ENCODE results near the gene TMTC1. TPM values are rescaled to one million over a fixed set of nuclear protein-coding genes. Genes with fewer than 3 reads are reported as not detected.

The TMTC1 gene
- total and polyA plus RNA-seq, 2 donors (not counting 1 experiment from before 2014, with no cell fraction given): not detected

- H3K4me2 ChIP-seq (replicated peaks; ENCODE audit: low read depth, low read length, poor library complexity, severe bottlenecking): no peak overlapping the region
- TF ChIP-seq EZH2 (IDR thresholded peaks at IDR 0.05; ENCODE audit: borderline replicate concordance, insufficient read depth, low read depth, low read length, poor library complexity, severe bottlenecking): no peak
- TF ChIP-seq CTCF (IDR thresholded peaks at IDR 0.05): no peak
- intact Hi-C loops (cut with micrococcal nuclease): no loop called here
- no peaks in the 10 kb centered on the region for H3K4me1 ChIP-seq (ENCODE audit: control insufficient read depth in 2 of 2, insufficient read depth in 2 of 2, low read length in 2 of 2)
- no peak overlapping the region for H3K27ac ChIP-seq (ENCODE audit: low read length in 2 of 2)
- H3K9me3 Mint-ChIP-seq (ENCODE audit: insufficient read depth): peaks cover 12% of the 10 kb centered on the region
- no peaks in the 10 kb centered on the region for H4K20me1 ChIP-seq (ENCODE audit: control insufficient read depth, insufficient read depth, low read length, poor library complexity, severe bottlenecking)
- no peaks in the 10 kb centered on the region for H3K79me2 ChIP-seq (ENCODE audit: control insufficient read depth, insufficient read depth, low read length)
- peaks cover 0 to 5% (median 0%) of the 10 kb centered on the region in 3 donors for H3K9me3 ChIP-seq (ENCODE audit: control extremely low read depth in 1 of 3, control insufficient read depth in 2 of 3, insufficient read depth in 1 of 3, low read length in 2 of 3)
- no peak overlapping the region for H3K9ac ChIP-seq (ENCODE audit: low read length)
- H2AFZ ChIP-seq (ENCODE audit: insufficient read depth, low read depth, low read length, poor library complexity, severe bottlenecking): no peak overlapping the region
- ChIA-PET CTCF (no interaction called here), POLR2A (no interaction called here)
- DNase-seq: no peak
- H3K4me1 Mint-ChIP-seq: no peaks in the 10 kb centered on the region
- H3K27ac Mint-ChIP-seq: no peak overlapping the region
- H3K27me3 Mint-ChIP-seq: no peaks in the 10 kb centered on the region
- H3K4me3 ChIP-seq (ENCODE audit: control extremely low read depth in 1 of 5, extremely low read depth in 1 of 5, insufficient read depth in 1 of 5, low read depth in 2 of 5, low read length in 4 of 5): no peak overlapping the region
- H3K36me3 ChIP-seq (replicated peaks in 1 of 2; ENCODE audit: control extremely low read depth in 1 of 2, control insufficient read depth in 1 of 2, extremely low read depth in 1 of 2, insufficient read depth in 2 of 2, low read length in 1 of 2): no peaks in the 10 kb centered on the region
- ATAC-seq (ENCODE audit: low read depth): no peak
- no peaks in the 10 kb centered on the region for H3K27me3 ChIP-seq (replicated peaks in 1 of 4; ENCODE audit: control extremely low read depth in 1 of 4, control insufficient read depth in 3 of 4, insufficient read depth in 4 of 4, low read length in 3 of 4)
- no peak overlapping the region for H3K4me3 Mint-ChIP-seq
These were observed 12.0 kb downstream of the TMTC1 start for GRCh38 chr12:29771786-29772185.

GRCh38 chr12:29771165-29771564 lies 12.6 kb downstream of the TMTC1 start:
- ATAC-seq (ENCODE audit: low read depth): no peak

More at GRCh38 chr12:29771165-29771564, 12.6 kb downstream of the TMTC1 start:
- H3K27me3 ChIP-seq (replicated peaks in 1 of 4; ENCODE audit: control extremely low read depth in 1 of 4, control insufficient read depth in 3 of 4, insufficient read depth in 4 of 4, low read length in 3 of 4): no peaks in the 10 kb centered on the region
- no peaks in the 10 kb centered on the region for H3K36me3 ChIP-seq (replicated peaks in 1 of 2; ENCODE audit: control extremely low read depth in 1 of 2, control insufficient read depth in 1 of 2, extremely low read depth in 1 of 2, insufficient read depth in 2 of 2, low read length in 1 of 2)
- peaks cover 12% of the 10 kb centered on the region for H3K9me3 Mint-ChIP-seq (ENCODE audit: insufficient read depth)
- CTCF ChIA-PET: no interaction called here
- no peak overlapping the region for H3K4me3 ChIP-seq (ENCODE audit: control extremely low read depth in 1 of 5, extremely low read depth in 1 of 5, insufficient read depth in 1 of 5, low read depth in 2 of 5, low read length in 4 of 5)
- no peak overlapping the region for H3K9ac ChIP-seq (ENCODE audit: low read length)
- no peak overlapping the region for H3K27ac ChIP-seq (ENCODE audit: low read length in 2 of 2)
- intact Hi-C loops (cut with micrococcal nuclease): no loop called here
- H3K4me3 Mint-ChIP-seq: no peak overlapping the region
- no peaks in the 10 kb centered on the region for H4K20me1 ChIP-seq (ENCODE audit: control insufficient read depth, insufficient read depth, low read length, poor library complexity, severe bottlenecking)
- TF ChIP-seq EZH2 (IDR thresholded peaks at IDR 0.05; ENCODE audit: borderline replicate concordance, insufficient read depth, low read depth, low read length, poor library complexity, severe bottlenecking): no peak
- no peak for TF ChIP-seq CTCF (IDR thresholded peaks at IDR 0.05)
- peaks cover 0 to 5% (median 0%) of the 10 kb centered on the region in 3 donors for H3K9me3 ChIP-seq (ENCODE audit: control extremely low read depth in 1 of 3, control insufficient read depth in 2 of 3, insufficient read depth in 1 of 3, low read length in 2 of 3)
- H2AFZ ChIP-seq (ENCODE audit: insufficient read depth, low read depth, low read length, poor library complexity, severe bottlenecking): no peak overlapping the region
- no peaks in the 10 kb centered on the region for H3K27me3 Mint-ChIP-seq
- POLR2A ChIA-PET: no interaction called here
- no peak for DNase-seq
- no peaks in the 10 kb centered on the region for H3K79me2 ChIP-seq (ENCODE audit: control insufficient read depth, insufficient read depth, low read length)
- H3K27ac Mint-ChIP-seq: no peak overlapping the region
- H3K4me1 Mint-ChIP-seq: no peaks in the 10 kb centered on the region
- no peaks in the 10 kb centered on the region for H3K4me1 ChIP-seq (ENCODE audit: control insufficient read depth in 2 of 2, insufficient read depth in 2 of 2, low read length in 2 of 2)
- 86% methylated on average over 2 of the region's 3 CpGs for WGBS (ENCODE audit: insufficient coverage)
- H3K4me2 ChIP-seq (replicated peaks; ENCODE audit: low read depth, low read length, poor library complexity, severe bottlenecking): no peak overlapping the region

All from B cell (primary cell).